ENCODE measurements around the gene FGG. TPM values are rescaled to one million over a fixed set of nuclear protein-coding genes. Genes with fewer than 3 reads are reported as not detected.

FGG gene
- total RNA-seq, 2 experiments from 2014 or later, result not detected

DNA sequence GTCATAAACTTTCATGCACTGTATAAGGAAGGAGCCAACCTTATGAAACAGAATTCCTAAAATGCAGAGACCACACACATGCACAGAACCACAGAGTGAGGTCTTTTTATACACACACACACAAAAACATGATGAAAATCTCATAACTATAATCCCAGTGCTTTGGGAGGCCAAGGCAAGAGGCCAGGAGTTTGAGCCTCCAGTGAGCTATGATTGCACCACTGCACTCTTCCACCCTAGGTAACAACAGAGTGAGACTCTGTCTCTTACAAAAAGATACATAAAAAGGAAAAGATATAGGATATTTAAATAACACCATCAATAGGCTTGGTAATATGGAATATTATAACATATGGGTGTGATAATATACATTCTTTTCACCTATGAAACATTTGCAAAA lies 32.5 kb downstream of the FGG start:
- no peak overlapping the region for H3K4me3 Mint-ChIP-seq
- no peak overlapping the region for H3K27ac Mint-ChIP-seq
- H3K9me3 Mint-ChIP-seq (ENCODE audit: insufficient read depth), result no peaks in the 10 kb centered on the region
- no peaks in the 10 kb centered on the region for H3K36me3 Mint-ChIP-seq (ENCODE audit: low read depth)
- POLR2A ChIA-PET, result no interaction called here
- ATAC-seq, result no peak
- peaks cover 9% of the 10 kb centered on the region for H3K27me3 Mint-ChIP-seq (ENCODE audit: low read depth)
- DNase-seq, result no peak
- CTCF ChIA-PET, result no interaction called here
- H3K4me1 Mint-ChIP-seq (ENCODE audit: low read depth), result no peaks in the 10 kb centered on the region

DNA sequence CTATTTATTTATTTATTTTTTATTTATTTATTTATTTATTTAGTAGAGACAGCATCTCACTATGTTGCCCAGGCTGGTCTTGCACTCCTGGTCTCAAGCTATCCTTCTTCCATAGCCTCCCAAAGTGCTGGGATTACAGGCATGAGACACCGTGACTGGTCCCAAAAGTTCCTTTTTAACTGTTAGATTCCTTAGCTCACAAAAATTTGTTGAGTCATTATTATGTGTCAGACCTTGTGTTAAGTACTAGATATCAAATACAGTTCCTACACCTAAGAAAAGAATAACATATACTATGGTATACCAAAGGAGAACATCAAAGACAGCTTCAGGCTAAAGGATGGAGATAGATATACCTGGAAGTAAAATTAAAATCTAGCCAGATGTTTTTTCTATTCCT lies 33.5 kb downstream of the FGG start:
- H3K4me3 Mint-ChIP-seq, result no peak overlapping the region
- no peaks in the 10 kb centered on the region for H3K4me1 Mint-ChIP-seq (ENCODE audit: low read depth)
- no peak for DNase-seq
- H3K27me3 Mint-ChIP-seq (ENCODE audit: low read depth), result peaks cover 12% of the 10 kb centered on the region
- H3K9me3 Mint-ChIP-seq (ENCODE audit: insufficient read depth), result no peaks in the 10 kb centered on the region
- no peaks in the 10 kb centered on the region for H3K36me3 Mint-ChIP-seq (ENCODE audit: low read depth)
- no peak overlapping the region for H3K27ac Mint-ChIP-seq
- POLR2A ChIA-PET, result no interaction called here
- ATAC-seq, result no peak
- CTCF ChIA-PET, result interaction anchor here (0.6 kb wide), 1 partner anchor 1161 kb away, joined by 3 read pairs; no protein-coding TSS in a partner anchor

DNA sequence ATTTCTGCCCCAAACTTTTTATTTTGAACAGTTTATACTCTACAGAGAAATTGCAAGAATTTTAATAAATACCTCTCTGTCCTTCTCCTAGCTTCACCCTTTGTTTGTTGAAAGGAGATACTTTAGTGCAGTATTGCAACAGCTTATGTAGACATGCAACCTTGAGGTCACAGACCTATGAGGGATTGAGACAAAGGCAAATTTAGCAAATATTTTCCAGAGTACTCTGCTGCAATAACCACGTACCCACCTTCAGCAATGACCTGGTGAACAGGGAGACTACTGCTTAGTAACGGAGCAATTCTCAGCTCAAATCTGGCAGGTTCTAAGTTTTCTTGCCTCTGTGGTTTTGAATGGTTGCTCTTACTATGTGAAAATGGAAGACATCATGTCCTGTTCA lies 35.1 kb downstream of the FGG start:
- no peaks in the 10 kb centered on the region for H3K36me3 Mint-ChIP-seq (ENCODE audit: low read depth)
- no peak for DNase-seq
- no peaks in the 10 kb centered on the region for H3K9me3 Mint-ChIP-seq (ENCODE audit: insufficient read depth)
- no peak overlapping the region for H3K27ac Mint-ChIP-seq
- ATAC-seq, result no peak
- peaks cover 11% of the 10 kb centered on the region for H3K27me3 Mint-ChIP-seq (ENCODE audit: low read depth)
- ChIA-PET CTCF (no interaction called here), POLR2A (no interaction called here)
- H3K4me1 Mint-ChIP-seq (ENCODE audit: low read depth), result no peaks in the 10 kb centered on the region
- no peak overlapping the region for H3K4me3 Mint-ChIP-seq

DNA sequence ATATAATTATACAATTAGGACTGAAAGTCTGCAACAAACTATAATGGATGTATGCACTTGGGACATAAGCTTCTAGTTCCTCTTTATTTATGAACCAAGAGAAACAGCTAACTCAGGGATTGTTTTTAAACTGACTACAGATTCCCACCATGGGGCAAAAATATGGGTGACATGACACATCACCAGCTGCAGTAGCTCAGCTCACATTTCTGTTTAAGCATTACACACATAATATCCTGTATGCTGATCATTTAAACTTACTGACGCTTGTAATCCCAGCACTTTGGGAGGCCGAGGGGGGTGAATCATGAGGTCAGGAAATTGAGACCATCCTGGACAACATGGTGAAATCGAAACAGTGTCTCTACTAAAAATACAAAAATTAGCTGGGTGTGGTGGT lies 38.1 kb downstream of the FGG start:
- peaks cover 7% of the 10 kb centered on the region for H3K27me3 Mint-ChIP-seq (ENCODE audit: low read depth)
- ATAC-seq (no peak), DNase-seq (no peak)
- ChIA-PET POLR2A (no interaction called here), CTCF (interaction anchor here (1.4 kb wide), 1 partner anchor 15 kb away, joined by 3 read pairs; no protein-coding TSS in a partner anchor)
- H3K4me3 Mint-ChIP-seq, result no peak overlapping the region
- H3K4me1 Mint-ChIP-seq (ENCODE audit: low read depth), result no peaks in the 10 kb centered on the region
- H3K27ac Mint-ChIP-seq, result no peak overlapping the region
- no peaks in the 10 kb centered on the region for H3K9me3 Mint-ChIP-seq (ENCODE audit: insufficient read depth)
- no peaks in the 10 kb centered on the region for H3K36me3 Mint-ChIP-seq (ENCODE audit: low read depth)

DNA sequence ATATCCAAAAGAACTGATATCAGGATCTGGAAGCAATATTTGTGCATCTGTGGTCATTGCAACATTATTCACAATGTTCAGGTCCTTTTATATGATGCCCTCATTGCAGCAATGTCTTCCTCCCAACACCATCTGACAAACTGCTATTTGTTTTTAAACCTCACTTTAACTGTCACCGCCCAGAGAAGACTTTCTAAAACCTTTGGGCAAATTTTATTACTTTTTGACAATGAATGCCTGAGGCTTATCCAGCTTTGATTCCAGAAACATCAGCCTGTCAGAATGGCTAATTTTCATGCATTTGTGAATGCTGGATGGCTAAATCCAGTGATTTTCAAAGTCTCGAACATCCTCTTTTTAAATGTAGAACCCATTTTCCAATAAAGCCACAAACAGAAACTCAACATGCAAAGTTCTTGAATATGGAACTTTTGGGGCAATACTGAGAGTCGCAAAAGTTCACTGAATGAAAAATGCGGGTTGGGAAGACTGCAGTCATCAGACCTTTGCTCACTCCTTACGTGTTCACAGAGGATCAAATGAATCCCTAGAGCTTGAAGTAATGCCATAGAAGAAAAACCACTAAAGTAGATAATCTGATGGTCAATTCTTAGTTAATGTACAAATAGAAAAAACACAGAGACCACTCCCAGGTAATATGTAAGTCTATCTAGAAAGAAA lies 39.1 kb downstream of the FGG start:
- POLR2A ChIA-PET, result no interaction called here
- Mint-ChIP-seq H3K27ac (no peak overlapping the region), H3K36me3 (ENCODE audit: low read depth) (no peaks in the 10 kb centered on the region), H3K4me1 (ENCODE audit: low read depth) (no peaks in the 10 kb centered on the region), H3K9me3 (ENCODE audit: insufficient read depth) (no peaks in the 10 kb centered on the region), H3K27me3 (ENCODE audit: low read depth) (peaks cover 5% of the 10 kb centered on the region), H3K4me3 (no peak overlapping the region)
- no peak for DNase-seq
- CTCF ChIA-PET, result interaction anchor here (1.4 to 1.5 kb wide), 2 partner anchors 14 to 21 kb away, joined by 3 read pairs; no protein-coding TSS in a partner anchor
- no peak for ATAC-seq

DNA sequence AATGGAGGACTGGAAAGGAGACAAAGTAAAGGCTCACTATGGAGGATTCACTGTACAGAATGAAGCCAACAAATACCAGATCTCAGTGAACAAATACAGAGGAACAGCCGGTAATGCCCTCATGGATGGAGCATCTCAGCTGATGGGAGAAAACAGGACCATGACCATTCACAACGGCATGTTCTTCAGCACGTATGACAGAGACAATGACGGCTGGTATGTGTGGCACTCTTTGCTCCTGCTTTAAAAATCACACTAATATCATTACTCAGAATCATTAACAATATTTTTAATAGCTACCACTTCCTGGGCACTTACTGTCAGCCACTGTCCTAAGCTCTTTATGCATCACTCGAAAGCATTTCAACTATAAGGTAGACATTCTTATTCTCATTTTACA lies 42.9 kb downstream of the FGG start:
- no peaks in the 10 kb centered on the region for H3K36me3 Mint-ChIP-seq (ENCODE audit: low read depth)
- H3K4me1 Mint-ChIP-seq (ENCODE audit: low read depth), result no peaks in the 10 kb centered on the region
- no peak for ATAC-seq
- H3K27ac Mint-ChIP-seq, result no peak overlapping the region
- H3K27me3 Mint-ChIP-seq (ENCODE audit: low read depth), result peaks cover 4% of the 10 kb centered on the region
- no peaks in the 10 kb centered on the region for H3K9me3 Mint-ChIP-seq (ENCODE audit: insufficient read depth)
- DNase-seq, result no peak
- CTCF ChIA-PET, result interaction anchor here (1.0 kb wide), 1 partner anchor 10 kb away, joined by 3 read pairs; no protein-coding TSS in a partner anchor
- POLR2A ChIA-PET, result no interaction called here
- H3K4me3 Mint-ChIP-seq, result no peak overlapping the region

DNA sequence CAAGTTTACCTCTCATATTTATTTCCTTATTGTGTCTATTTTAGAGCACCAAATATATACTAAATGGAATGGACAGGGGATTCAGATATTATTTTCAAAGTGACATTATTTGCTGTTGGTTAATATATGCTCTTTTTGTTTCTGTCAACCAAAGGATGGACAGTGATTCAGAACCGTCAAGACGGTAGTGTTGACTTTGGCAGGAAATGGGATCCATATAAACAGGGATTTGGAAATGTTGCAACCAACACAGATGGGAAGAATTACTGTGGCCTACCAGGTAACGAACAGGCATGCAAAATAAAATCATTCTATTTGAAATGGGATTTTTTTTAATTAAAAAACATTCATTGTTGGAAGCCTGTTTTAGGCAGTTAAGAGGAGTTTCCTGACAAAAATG lies 43.4 kb downstream of the FGG start:
- no peak overlapping the region for H3K4me3 Mint-ChIP-seq
- CTCF ChIA-PET, result interaction anchor here (1.0 kb wide), 1 partner anchor 10 kb away, joined by 3 read pairs; no protein-coding TSS in a partner anchor
- H3K27ac Mint-ChIP-seq, result no peak overlapping the region
- peaks cover 4% of the 10 kb centered on the region for H3K27me3 Mint-ChIP-seq (ENCODE audit: low read depth)
- POLR2A ChIA-PET, result no interaction called here
- H3K4me1 Mint-ChIP-seq (ENCODE audit: low read depth), result no peaks in the 10 kb centered on the region
- no peaks in the 10 kb centered on the region for H3K9me3 Mint-ChIP-seq (ENCODE audit: insufficient read depth)
- ATAC-seq (no peak), DNase-seq (no peak)
- H3K36me3 Mint-ChIP-seq (ENCODE audit: low read depth), result no peaks in the 10 kb centered on the region

DNA sequence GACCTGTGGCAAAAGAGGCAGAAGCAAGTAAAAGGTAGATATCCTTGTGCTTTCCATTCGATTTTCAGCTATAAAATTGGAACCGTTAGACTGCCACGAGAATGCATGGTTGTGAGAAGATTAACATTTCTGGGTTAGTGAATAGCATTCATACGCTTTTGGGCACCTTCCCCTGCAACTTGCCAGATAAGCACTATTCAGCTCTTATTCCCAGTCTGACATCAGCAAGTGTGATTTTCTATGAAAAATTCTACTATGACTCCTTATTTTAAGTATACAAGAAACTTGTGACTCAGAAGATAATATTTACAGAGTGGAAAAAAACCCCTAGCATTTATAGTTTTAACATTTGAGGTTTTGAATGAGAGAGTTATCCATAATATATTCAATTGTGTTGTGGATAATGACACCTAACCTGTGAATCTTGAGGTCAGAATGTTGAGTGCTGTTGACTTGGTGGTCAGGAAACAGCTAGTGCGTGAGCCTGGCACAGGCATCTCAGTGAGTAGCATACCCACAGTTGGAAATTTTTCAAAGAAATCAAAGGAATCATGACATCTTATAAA lies 45.7 kb downstream of the FGG start:
- no peak for DNase-seq
- no peak for ATAC-seq
- Mint-ChIP-seq H3K9me3 (ENCODE audit: insufficient read depth) (no peaks in the 10 kb centered on the region), H3K27ac (no peak overlapping the region), H3K4me1 (ENCODE audit: low read depth) (no peaks in the 10 kb centered on the region), H3K36me3 (ENCODE audit: low read depth) (no peaks in the 10 kb centered on the region), H3K27me3 (ENCODE audit: low read depth) (peaks cover 7% of the 10 kb centered on the region), H3K4me3 (no peak overlapping the region)
- POLR2A ChIA-PET, result no interaction called here
- CTCF ChIA-PET, result interaction anchor here (2.5 kb wide), 1 partner anchor 52 kb away, joined by 8 read pairs; no protein-coding TSS in a partner anchor

DNA sequence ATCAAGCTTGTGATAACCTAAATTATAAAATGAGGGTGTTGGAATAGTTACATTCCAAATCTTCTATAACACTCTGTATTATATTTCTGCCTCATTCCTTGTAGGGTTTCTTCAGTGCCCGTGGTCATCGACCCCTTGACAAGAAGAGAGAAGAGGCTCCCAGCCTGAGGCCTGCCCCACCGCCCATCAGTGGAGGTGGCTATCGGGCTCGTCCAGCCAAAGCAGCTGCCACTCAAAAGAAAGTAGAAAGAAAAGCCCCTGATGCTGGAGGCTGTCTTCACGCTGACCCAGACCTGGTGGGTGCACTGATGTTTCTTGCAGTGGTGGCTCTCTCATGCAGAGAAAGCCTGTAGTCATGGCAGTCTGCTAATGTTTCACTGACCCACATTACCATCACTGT lies 46.8 kb downstream of the FGG start:
- H3K9me3 Mint-ChIP-seq (ENCODE audit: insufficient read depth), result no peaks in the 10 kb centered on the region
- H3K27ac Mint-ChIP-seq, result no peak overlapping the region
- no peaks in the 10 kb centered on the region for H3K36me3 Mint-ChIP-seq (ENCODE audit: low read depth)
- H3K27me3 Mint-ChIP-seq (ENCODE audit: low read depth), result peaks cover 9% of the 10 kb centered on the region
- ATAC-seq (no peak), DNase-seq (no peak)
- no peak overlapping the region for H3K4me3 Mint-ChIP-seq
- H3K4me1 Mint-ChIP-seq (ENCODE audit: low read depth), result no peaks in the 10 kb centered on the region
- POLR2A ChIA-PET, result no interaction called here
- CTCF ChIA-PET, result interaction anchor here (2.5 kb wide), 1 partner anchor 53 kb away, joined by 8 read pairs; no protein-coding TSS in a partner anchor

DNA sequence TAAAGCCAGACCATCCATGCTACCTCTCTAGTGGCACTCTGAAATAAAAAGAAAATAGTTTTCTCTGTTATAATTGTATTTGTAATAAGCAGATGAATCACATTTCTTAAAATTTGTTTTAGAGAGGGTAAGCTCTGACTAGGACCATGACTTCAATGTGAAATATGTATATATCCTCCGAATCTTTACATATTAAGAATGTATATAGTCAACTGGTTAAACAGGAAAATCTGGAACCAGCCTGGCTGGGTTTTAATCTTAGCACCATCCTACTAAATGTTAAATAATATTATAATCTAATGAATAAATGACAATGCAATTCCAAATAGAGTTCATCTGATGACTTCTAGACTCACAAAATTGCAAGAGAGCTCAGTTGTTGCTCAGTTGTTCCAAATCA lies 48.1 kb downstream of the FGG start:
- no peak overlapping the region for H3K4me3 Mint-ChIP-seq
- no peak overlapping the region for H3K27ac Mint-ChIP-seq
- peaks cover 3% of the 10 kb centered on the region for H3K4me1 Mint-ChIP-seq (ENCODE audit: low read depth)
- H3K27me3 Mint-ChIP-seq (ENCODE audit: low read depth), result peaks cover 9% of the 10 kb centered on the region
- H3K9me3 Mint-ChIP-seq (ENCODE audit: insufficient read depth), result no peaks in the 10 kb centered on the region
- no peaks in the 10 kb centered on the region for H3K36me3 Mint-ChIP-seq (ENCODE audit: low read depth)
- CTCF ChIA-PET, result interaction anchor here (2.5 kb wide), 1 partner anchor 55 kb away, joined by 8 read pairs; no protein-coding TSS in a partner anchor
- ATAC-seq, result no peak
- POLR2A ChIA-PET, result no interaction called here
- no peak for DNase-seq

DNA sequence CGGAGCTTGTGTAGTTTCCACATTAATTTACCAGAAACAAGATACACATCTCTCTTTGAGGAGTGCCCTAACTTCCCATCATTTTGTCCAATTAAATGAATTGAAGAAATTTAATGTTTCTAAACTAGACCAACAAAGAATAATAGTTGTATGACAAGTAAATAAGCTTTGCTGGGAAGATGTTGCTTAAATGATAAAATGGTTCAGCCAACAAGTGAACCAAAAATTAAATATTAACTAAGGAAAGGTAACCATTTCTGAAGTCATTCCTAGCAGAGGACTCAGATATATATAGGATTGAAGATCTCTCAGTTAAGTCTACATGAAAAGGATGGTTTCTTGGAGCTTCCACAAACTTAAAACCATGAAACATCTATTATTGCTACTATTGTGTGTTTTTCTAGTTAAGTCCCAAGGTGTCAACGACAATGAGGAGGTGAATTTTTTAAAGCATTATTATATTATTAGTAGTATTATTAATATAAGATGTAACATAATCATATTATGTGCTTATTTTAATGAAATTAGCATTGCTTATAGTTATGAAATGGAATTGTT lies 49.7 kb downstream of the FGG start, which contains the start of gene FGB:
Gene FGB, plus strand, starts transcription at position 315 of the 558 bp plus-strand sequence. Its CDS starts 8 bp downstream, at position 323.
- ChIA-PET CTCF (interaction anchor here (1.7 to 6.0 kb wide), 2 partner anchors 13 to 57 kb away, joined by 4 to 160 read pairs; partner anchors contain the start of genes FGG and PLRG1), POLR2A (no interaction called here)
- ATAC-seq, result no peak
- no peak for DNase-seq
- H3K27ac Mint-ChIP-seq, result no peak within 1 kb of the TSS
- H3K4me3 Mint-ChIP-seq, result no peak within 1 kb of the TSS
- H3K4me1 Mint-ChIP-seq (ENCODE audit: low read depth), result peaks cover 3% of the 10 kb centered on the region
- no peaks in the 10 kb centered on the region for H3K9me3 Mint-ChIP-seq (ENCODE audit: insufficient read depth)
- H3K36me3 Mint-ChIP-seq (ENCODE audit: low read depth), result no peaks in the 10 kb centered on the region
- H3K27me3 Mint-ChIP-seq (ENCODE audit: low read depth), result peaks cover 9% of the 10 kb centered on the region

DNA sequence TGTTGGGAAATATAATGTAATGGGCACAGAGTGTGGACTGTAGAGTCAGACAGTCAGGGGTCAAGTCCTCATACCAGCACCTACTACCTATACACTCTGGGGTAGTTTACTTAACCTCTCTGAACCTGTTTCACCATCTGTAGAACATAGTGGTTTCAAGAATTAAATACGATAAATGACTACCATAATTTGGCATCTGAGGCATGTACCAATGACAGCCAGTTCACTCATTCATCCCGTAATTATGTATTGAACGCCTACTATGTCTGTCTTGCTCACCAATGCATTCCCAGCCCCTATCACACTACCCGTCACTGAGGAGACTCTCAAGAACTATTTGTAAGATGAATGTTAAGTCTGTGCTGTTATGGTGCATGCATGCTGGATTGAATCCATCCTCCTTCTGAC lies 51.6 kb downstream of the FGG start:
- Mint-ChIP-seq H3K9me3 (ENCODE audit: insufficient read depth) (no peaks in the 10 kb centered on the region), H3K27ac (no peak overlapping the region), H3K4me1 (ENCODE audit: low read depth) (peaks cover 3% of the 10 kb centered on the region), H3K27me3 (ENCODE audit: low read depth) (peaks cover 7% of the 10 kb centered on the region), H3K36me3 (ENCODE audit: low read depth) (no peaks in the 10 kb centered on the region), H3K4me3 (no peak overlapping the region)
- DNase-seq (no peak), ATAC-seq (no peak)
- POLR2A ChIA-PET, result no interaction called here
- CTCF ChIA-PET, result interaction anchor here (3.3 to 6.0 kb wide), 2 partner anchors 12 to 59 kb away, joined by 49 to 160 read pairs; partner anchors contain the start of genes FGG and PLRG1

Data from activated CD8-positive, alpha-beta T cell treated with anti-CD3 and anti-CD28 coated beads, Interleukin-2, amount 10 ng/mL, durations not matched to agents 7 days and 5 days (primary cell).